H1 (cell line): ENCODE measurements around the gene MIPOL1. TPM values are rescaled to one million over a fixed set of nuclear protein-coding genes. Genes with fewer than 3 reads are reported as not detected.

Source experiments
- CTCF ChIA-PET: fragments of 300-600 bp; sonication (Branson Sonifier 250); formaldehyde crosslinking; loops from one replicate; lab custom pipeline; 2021; ENCODE audit not compliant: partially characterized antibody; lab: Charles Lee
- POLR2A ChIA-PET: fragments of 300-600 bp; sonication (Branson Sonifier 250); formaldehyde crosslinking; loops from one replicate; lab custom pipeline; 2021; ENCODE audit warnings: inconsistent platforms; ENCODE audit not compliant: partially characterized antibody; lab: Charles Lee
- DNase-seq, 2 experiments: peaks; one replicate each; pipeline versions ENCODE4 v3.0.0 to v3.0.0-alpha.2; 2010 to 2022; ENCODE audit warnings: low spot score in 2 of 2, low read depth in 1 of 2, mixed read lengths in 1 of 2
- FAIRE-seq: peaks from 2 replicates; lab custom pipeline; 2011; peaks lifted over from hg19 to GRCh38; lab: Jason Lieb, UNC
- H2AFZ ChIP-seq: 2 replicates; pipeline ENCODE4 v1.8.1; 2012; ENCODE audit warnings: low read length, inconsistent platforms
- H2AK5ac ChIP-seq: 2 replicates; pipeline ENCODE4 v1.6.1; 2013; ENCODE audit warnings: low read depth, low read length
- H2BK120ac ChIP-seq: replicated peaks from 2 replicates; pipeline ENCODE3; 2013; ENCODE audit warnings: low read depth, low read length, inconsistent platforms
- H2BK12ac ChIP-seq: 2 replicates; pipeline ENCODE4 v1.6.1; 2013; ENCODE audit warnings: low read depth, low read length
- H2BK15ac ChIP-seq: 2 replicates; pipeline ENCODE4 v1.6.1; 2013; ENCODE audit warnings: low read length
- H2BK20ac ChIP-seq: 2 replicates; pipeline ENCODE4 v1.6.1; 2013; ENCODE audit warnings: low read length
- H2BK5ac ChIP-seq: 2 replicates; pipeline ENCODE4 v1.6.1; 2013; ENCODE audit warnings: low read depth, low read length
- H3K14ac ChIP-seq: 2 replicates; pipeline ENCODE4 v1.6.1; 2013; ENCODE audit warnings: inconsistent platforms; ENCODE audit not compliant: insufficient read length
- H3K18ac ChIP-seq: 2 replicates; pipeline ENCODE4 v1.6.1; 2013; ENCODE audit warnings: low read length; ENCODE audit errors: extremely low read depth
- H3K23ac ChIP-seq: 2 replicates; pipeline ENCODE4 v1.6.1; 2013; ENCODE audit warnings: inconsistent platforms; ENCODE audit not compliant: insufficient read length
- H3K23me2 ChIP-seq: 2 replicates; pipeline ENCODE4 v1.6.1; 2013; ENCODE audit warnings: low read depth, low read length
- H3K27ac ChIP-seq: 2 replicates; pipeline ENCODE4 v1.6.1; 2011; ENCODE audit warnings: low read depth, low read length, inconsistent platforms
- H3K27me3 ChIP-seq, 4 experiments: replicated peaks in 1 of 4; 1 replicate in 1 of 4; 2 replicates in 3 of 4; pipeline versions ENCODE4 v1.6.1 to v1.8.1; 2011 to 2013; ENCODE audit warnings: low read length in 3 of 4, mild to moderate bottlenecking in 3 of 4, inconsistent platforms in 2 of 4, mixed read lengths in 2 of 4, moderate library complexity in 1 of 4; ENCODE audit not compliant: control insufficient read depth in 3 of 4, insufficient read depth in 3 of 4; ENCODE audit errors: extremely low read depth in 1 of 4
- H3K36me3 ChIP-seq, 4 experiments: 2 replicates each; pipeline versions ENCODE4 v1.6.1 to v1.8.1; 2011 to 2013; ENCODE audit warnings: mild to moderate bottlenecking in 4 of 4, low read length in 3 of 4, moderate library complexity in 2 of 4, control low read depth in 1 of 4, inconsistent platforms in 1 of 4; ENCODE audit not compliant: insufficient read depth in 4 of 4, control insufficient read depth in 2 of 4
- H3K4ac ChIP-seq: replicated peaks from 2 replicates; pipeline ENCODE3; 2013; ENCODE audit warnings: low read length, low read depth, mixed read lengths, inconsistent platforms; ENCODE audit not compliant: insufficient read length
- H3K4me1 ChIP-seq, 4 experiments: replicated peaks in 1 of 4; 1 replicate in 1 of 4; 2 replicates in 3 of 4; pipeline versions ENCODE4 v1.6.1 to v1.8.1; 2011 to 2013; ENCODE audit warnings: low read length in 3 of 4, inconsistent platforms in 2 of 4, mixed read lengths in 1 of 4; ENCODE audit not compliant: insufficient read depth in 4 of 4, control insufficient read depth in 3 of 4
- H3K4me2 ChIP-seq, 2 experiments: 2 replicates each; pipeline versions ENCODE4 v1.6.1 to v1.8.1; 2011 to 2013; ENCODE audit warnings: low read depth in 2 of 2, low read length in 2 of 2, control low read depth in 1 of 2, inconsistent platforms in 1 of 2, mild to moderate bottlenecking in 1 of 2; ENCODE audit not compliant: insufficient read depth in 1 of 2
- H3K4me3 ChIP-seq, 4 experiments: fragments of 200-600, 300-600 bp in 1 of 4; sonication (generic), shearing (Covaris generic), sonication (Bioruptor Twin) in 1 of 4; 2 replicates each; pipeline versions ENCODE4 v1.5.1 to v1.8.1; 2011 to 2016; ENCODE audit warnings: low read length in 4 of 4, low read depth in 3 of 4, control low read depth in 2 of 4, inconsistent platforms in 2 of 4, mild to moderate bottlenecking in 2 of 4, mixed read lengths in 1 of 4, moderate library complexity in 1 of 4; ENCODE audit not compliant: insufficient read depth in 2 of 4; ENCODE audit errors: extremely low read depth in 1 of 4
- H3K56ac ChIP-seq: replicated peaks from 2 replicates; pipeline ENCODE3; 2013; ENCODE audit warnings: low read depth, mild to moderate bottlenecking, mixed read lengths, low read length, inconsistent platforms; ENCODE audit not compliant: insufficient read length
- H3K79me1 ChIP-seq: 2 replicates; pipeline ENCODE4 v1.6.1; 2013; ENCODE audit warnings: low read depth, low read length, control low read depth
- H3K79me2 ChIP-seq, 2 experiments: 2 replicates each; pipeline versions ENCODE4 v1.6.1 to v1.8.1; 2012 to 2013; ENCODE audit warnings: low read length in 2 of 2, mild to moderate bottlenecking in 2 of 2, inconsistent platforms in 1 of 2; ENCODE audit not compliant: insufficient read depth in 2 of 2, control insufficient read depth in 1 of 2
- H3K9ac ChIP-seq, 4 experiments: replicated peaks in 1 of 4; 1 replicate in 1 of 4; 2 replicates in 3 of 4; pipeline versions ENCODE4 v1.6.1 to v1.8.1; 2011 to 2013; ENCODE audit warnings: low read depth in 3 of 4, low read length in 3 of 4, control low read depth in 2 of 4, mild to moderate bottlenecking in 2 of 4, moderate library complexity in 2 of 4, inconsistent platforms in 1 of 4; ENCODE audit errors: extremely low read depth in 1 of 4
- H3K9me3 ChIP-seq, 2 experiments: 2 replicates each; pipeline versions ENCODE4 v1.6.1 to v1.8.1; 2012 to 2013; ENCODE audit warnings: mild to moderate bottlenecking in 2 of 2, moderate library complexity in 2 of 2, control low read depth in 1 of 2, inconsistent platforms in 1 of 2, low read depth in 1 of 2, low read length in 1 of 2, mixed read lengths in 1 of 2; ENCODE audit not compliant: insufficient read depth in 2 of 2
- H4K20me1 ChIP-seq, 2 experiments: replicated peaks in 1 of 2; 2 replicates each; pipeline versions ENCODE3 to v1.8.1; 2011 to 2013; ENCODE audit warnings: inconsistent platforms in 2 of 2, low read length in 2 of 2, mild to moderate bottlenecking in 1 of 2; ENCODE audit not compliant: insufficient read depth in 2 of 2, control insufficient read depth in 1 of 2
- H4K5ac ChIP-seq: 2 replicates; pipeline ENCODE4 v1.6.1; 2013; ENCODE audit warnings: low read length, low read depth, mixed read lengths, inconsistent platforms; ENCODE audit not compliant: insufficient read length
- H4K8ac ChIP-seq: 2 replicates; pipeline ENCODE4 v1.8.0; 2013; ENCODE audit warnings: mild to moderate bottlenecking, moderate library complexity, low read length, inconsistent platforms; ENCODE audit not compliant: insufficient read depth; ENCODE audit errors: extremely low read depth
- H4K91ac ChIP-seq: replicated peaks from 2 replicates; pipeline ENCODE3; 2013; ENCODE audit warnings: low read length, mixed read lengths, inconsistent platforms; ENCODE audit not compliant: insufficient read length
- EP300 ChIP-seq, 2 experiments: IDR thresholded peaks; 1 replicate in 1 of 2; 2 replicates in 1 of 2; pipeline ENCODE4 v1.6.1; 2011 to 2012; ENCODE audit warnings: low read depth in 2 of 2, low read length in 2 of 2, mild to moderate bottlenecking in 2 of 2, borderline replicate concordance in 1 of 2, inconsistent platforms in 1 of 2, moderate library complexity in 1 of 2
- GTF2F1 ChIP-seq: IDR thresholded peaks from 2 replicates; pipeline ENCODE4 v1.6.1; 2012; ENCODE audit warnings: low read depth, low read length, improper control_type of control experiment, borderline replicate concordance
- MAFK ChIP-seq: IDR thresholded peaks from 2 replicates; pipeline ENCODE4 v1.6.1; 2012; ENCODE audit warnings: low read depth, mild to moderate bottlenecking, improper control_type of control experiment, low read length
- SIN3A ChIP-seq, 2 experiments: IDR thresholded peaks in 1 of 2; conservative IDR thresholded peaks in 1 of 2; 2 replicates each; pipeline ENCODE4 v1.6.1; 2011 to 2012; ENCODE audit warnings: low read length in 2 of 2, improper control_type of control experiment in 1 of 2, low read depth in 1 of 2, mild to moderate bottlenecking in 1 of 2
- SIX5 ChIP-seq: IDR thresholded peaks from 2 replicates; pipeline ENCODE4 v1.6.1; 2011; ENCODE audit warnings: mild to moderate bottlenecking, low read depth, low read length
- SP1 ChIP-seq: IDR thresholded peaks from 2 replicates; pipeline ENCODE4 v1.6.1; 2011; ENCODE audit warnings: low read depth, low read length
- TAF7 ChIP-seq: optimal IDR thresholded peaks from 2 replicates; pipeline ENCODE3; 2011; ENCODE audit warnings: low read depth, mild to moderate bottlenecking, inconsistent platforms, low read length, moderate library complexity, borderline replicate concordance
- TCF12 ChIP-seq: IDR thresholded peaks from 2 replicates; pipeline ENCODE4 v1.6.1; 2011; ENCODE audit warnings: low read depth, mild to moderate bottlenecking, low read length
- WGBS, 2 experiments: shearing (Covaris generic) in 1 of 2; methylation state at CpG; one replicate each; pipeline versions ENCODE4 v1.1.6 to v1.1.7; 2013 to 2015; ENCODE audit warnings: low lambda C conversion rate in 2 of 2, mixed read lengths in 2 of 2, inconsistent platforms in 1 of 2, low coverage in 1 of 2, missing lambda C conversion rate in 1 of 2; ENCODE audit not compliant: insufficient replicate concordance in 2 of 2, insufficient coverage in 1 of 2, insufficient read length in 1 of 2; ENCODE audit errors: extremely low coverage in 1 of 2, missing lambda C conversion rate in 1 of 2; 5-methylcytosine and 5-hydroxymethylcytosine counted together
- polyA plus RNA-seq, 7 experiments: library from polyadenylated mRNA; depleted of rRNA in 3 of 7; stranded (reverse) in 5 of 7; unstranded in 2 of 7; fragments of >200 nt in 5 of 7; fragments of 200-250 nt in 2 of 7; gene quantifications; 1 replicate in 5 of 7; 2 replicates in 1 of 7; 4 replicates in 1 of 7; pipeline versions ENCODE4 v1.2.1 to v1.2.3, GENCODE V29; 2011 to 2013; ENCODE audit warnings: missing spikeins in 2 of 7, mixed read lengths in 2 of 7
- total RNA-seq: library from RNA; stranded (reverse); fragmentation: NEBNext Ultra II Directional; extraction: Animal tissue kit (Norgen Biotek cat#: 25700); gene quantifications from 2 replicates; pipeline ENCODE4 v1.2.1, GENCODE V29; 2021
- TF ChIP-seq, protein P1 (sequence below): IDR thresholded peaks from 2 replicates; pipeline ENCODE4 v1.6.1; 2011; ENCODE audit warnings: low read length, improper control_type of control experiment
- TF ChIP-seq, protein P2 (sequence below), 3 experiments: IDR thresholded peaks; 1 replicate in 2 of 3; 2 replicates in 1 of 3; pipeline versions ENCODE4 v1.5.1 to v1.6.1; 2011; ENCODE audit warnings: low read length in 3 of 3, mild to moderate bottlenecking in 3 of 3, inconsistent platforms in 2 of 3, low read depth in 1 of 3, moderate library complexity in 1 of 3; ENCODE audit not compliant: insufficient read depth in 1 of 3; ENCODE audit errors: control extremely low read depth in 1 of 3

Gene MIPOL1
- total and polyA plus RNA-seq, 2 of the 8 experiments (the other 6 are each of a cell fraction or from before 2014, with no cell fraction given), result 2.8 to 23.9 TPM

DNA sequence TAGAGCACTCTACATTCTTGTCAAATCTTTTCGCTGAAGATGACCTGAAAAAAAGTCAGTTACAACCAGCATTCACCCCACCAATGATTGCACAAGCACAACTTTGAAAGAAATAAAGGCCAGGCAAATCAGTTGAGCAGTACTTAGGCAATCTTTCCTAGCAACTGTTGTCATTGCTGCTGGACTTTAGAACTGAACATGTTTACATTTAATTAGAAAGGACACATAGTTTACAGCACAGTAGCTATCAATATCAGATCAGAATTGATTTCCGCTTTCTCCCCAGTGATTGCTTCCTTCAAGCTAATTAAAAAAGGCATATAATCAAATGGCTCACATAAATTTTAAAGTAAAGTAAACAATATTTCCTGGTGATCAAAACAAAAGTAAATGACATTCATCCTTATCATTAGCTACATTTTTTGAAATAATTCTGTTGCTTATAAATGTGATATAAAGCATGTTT lies 268.9 kb downstream of the MIPOL1 start:
- H4K5ac ChIP-seq, result no peak overlapping the region
- TF ChIP-seq, protein P1, sequence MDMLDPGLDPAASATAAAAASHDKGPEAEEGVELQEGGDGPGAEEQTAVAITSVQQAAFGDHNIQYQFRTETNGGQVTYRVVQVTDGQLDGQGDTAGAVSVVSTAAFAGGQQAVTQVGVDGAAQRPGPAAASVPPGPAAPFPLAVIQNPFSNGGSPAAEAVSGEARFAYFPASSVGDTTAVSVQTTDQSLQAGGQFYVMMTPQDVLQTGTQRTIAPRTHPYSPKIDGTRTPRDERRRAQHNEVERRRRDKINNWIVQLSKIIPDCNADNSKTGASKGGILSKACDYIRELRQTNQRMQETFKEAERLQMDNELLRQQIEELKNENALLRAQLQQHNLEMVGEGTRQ, result no peak
- no peak for TF ChIP-seq MAFK
- no peak for TF ChIP-seq TCF12
- no peak for TF ChIP-seq SP1
- no peak for TF ChIP-seq SIN3A (conservative IDR thresholded peaks at IDR 0.05 in 1 of 2, IDR thresholded peaks at IDR 0.05 in 1 of 2; ENCODE audit: low read depth in 1 of 2, low read length in 2 of 2)
- TF ChIP-seq EP300 (IDR thresholded peaks at IDR 0.05; ENCODE audit: borderline replicate concordance in 1 of 2, low read depth in 2 of 2, low read length in 2 of 2), result no peak
- TF ChIP-seq TAF7, result no peak
- no peak for TF ChIP-seq GTF2F1
- TF ChIP-seq SIX5, result no peak
- TF ChIP-seq, protein P2, sequence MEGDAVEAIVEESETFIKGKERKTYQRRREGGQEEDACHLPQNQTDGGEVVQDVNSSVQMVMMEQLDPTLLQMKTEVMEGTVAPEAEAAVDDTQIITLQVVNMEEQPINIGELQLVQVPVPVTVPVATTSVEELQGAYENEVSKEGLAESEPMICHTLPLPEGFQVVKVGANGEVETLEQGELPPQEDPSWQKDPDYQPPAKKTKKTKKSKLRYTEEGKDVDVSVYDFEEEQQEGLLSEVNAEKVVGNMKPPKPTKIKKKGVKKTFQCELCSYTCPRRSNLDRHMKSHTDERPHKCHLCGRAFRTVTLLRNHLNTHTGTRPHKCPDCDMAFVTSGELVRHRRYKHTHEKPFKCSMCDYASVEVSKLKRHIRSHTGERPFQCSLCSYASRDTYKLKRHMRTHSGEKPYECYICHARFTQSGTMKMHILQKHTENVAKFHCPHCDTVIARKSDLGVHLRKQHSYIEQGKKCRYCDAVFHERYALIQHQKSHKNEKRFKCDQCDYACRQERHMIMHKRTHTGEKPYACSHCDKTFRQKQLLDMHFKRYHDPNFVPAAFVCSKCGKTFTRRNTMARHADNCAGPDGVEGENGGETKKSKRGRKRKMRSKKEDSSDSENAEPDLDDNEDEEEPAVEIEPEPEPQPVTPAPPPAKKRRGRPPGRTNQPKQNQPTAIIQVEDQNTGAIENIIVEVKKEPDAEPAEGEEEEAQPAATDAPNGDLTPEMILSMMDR (IDR thresholded peaks at IDR 0.05; ENCODE audit: control extremely low read depth in 1 of 3, insufficient read depth in 1 of 3, low read depth in 1 of 3, low read length in 3 of 3), result no peak

More for the DNA sequence above, 268.9 kb downstream of the MIPOL1 start:
- Histone ChIP-seq H4K20me1 (no peaks in the 10 kb centered on the region), H3K9ac (no peak overlapping the region), H2AFZ (no peak overlapping the region), H3K4me2 (no peak overlapping the region), H2BK12ac (no peak overlapping the region), H3K4me3 (no peak overlapping the region), H3K14ac (no peak overlapping the region), H2BK5ac (no peak overlapping the region), H3K56ac (no peak overlapping the region), H3K27ac (no peak overlapping the region), H3K23ac (no peak overlapping the region), H3K23me2 (no peaks in the 10 kb centered on the region), H3K4ac (no peak overlapping the region), H3K79me1 (no peaks in the 10 kb centered on the region), H2BK20ac (no peak overlapping the region), H3K36me3 (no peaks in the 10 kb centered on the region), H2BK15ac (no peak overlapping the region), H2AK5ac (no peak overlapping the region), H4K91ac (no peak overlapping the region), H4K8ac (no peak overlapping the region), H3K18ac (no peak overlapping the region), H3K9me3 (peaks cover 0 to 5% of the 10 kb centered on the region in 2 experiments; a peak in 2 of 4 replicates), H3K79me2 (no peaks in the 10 kb centered on the region), H3K4me1 (no peaks in the 10 kb centered on the region), H2BK120ac (no peak overlapping the region), H3K27me3 (no peaks in the 10 kb centered on the region)
- ChIA-PET CTCF (no interaction called here), POLR2A (no interaction called here)
- 87% methylated on average over 2 of the region's 2 CpGs; no CpG with 5 or more reads in 1 of the 2 experiments for WGBS, 2 experiments
- FAIRE-seq (no peak), DNase-seq (no peak)
